Fibroblast of lung (primary cell): Measurements from ENCODE around the gene AJUBA. TPM values are rescaled to one million over a fixed set of nuclear protein-coding genes. Genes with fewer than 3 reads are reported as not detected.
A peak's percentile ranks its signal among the peaks of the same experiment; 100 is the strongest.

Source experiments
- DNase-seq, 2 donors: peaks; one replicate each; pipeline versions ENCODE4 v3.0.0 to v3.0.0-alpha.2; 2010; ENCODE audit warnings: low read depth in 2 of 2
- H2AFZ ChIP-seq: 2 replicates; pipeline ENCODE4 v1.5.1; 2012; ENCODE audit warnings: low read length, control low read depth, inconsistent platforms
- H3K27ac ChIP-seq: 2 replicates; pipeline ENCODE4 v1.5.1; 2011; ENCODE audit warnings: low read length, control low read depth; ENCODE audit not compliant: insufficient read depth
- H3K27me3 ChIP-seq: 2 replicates; pipeline ENCODE4 v1.5.1; 2011; ENCODE audit warnings: mild to moderate bottlenecking, low read length; ENCODE audit not compliant: control insufficient read depth, insufficient read depth
- H3K36me3 ChIP-seq: 2 replicates; pipeline ENCODE4 v1.5.1; 2011; ENCODE audit warnings: low read length; ENCODE audit not compliant: control insufficient read depth, insufficient read depth
- H3K4me1 ChIP-seq: 2 replicates; pipeline ENCODE4 v1.5.1; 2011; ENCODE audit warnings: low read length; ENCODE audit not compliant: control insufficient read depth, insufficient read depth; ENCODE audit errors: extremely low read depth
- H3K4me2 ChIP-seq: 2 replicates; pipeline ENCODE4 v1.5.1; 2011; ENCODE audit warnings: low read length, control low read depth; ENCODE audit not compliant: insufficient read depth; ENCODE audit errors: extremely low read depth
- H3K4me3 ChIP-seq, 4 experiments: fragments of 200-600 bp in 1 of 4; sonication (generic) in 1 of 4; replicated peaks in 1 of 4; 2 replicates each; pipeline ENCODE4 v1.5.1; 2011 to 2016; ENCODE audit warnings: low read length in 4 of 4, low read depth in 3 of 4, mild to moderate bottlenecking in 3 of 4, control low read depth in 2 of 4, inconsistent platforms in 1 of 4, mixed read lengths in 1 of 4; ENCODE audit not compliant: insufficient read depth in 1 of 4; ENCODE audit errors: control extremely low read depth in 1 of 4
- H3K79me2 ChIP-seq: 2 replicates; pipeline ENCODE4 v1.5.1; 2012; ENCODE audit warnings: mild to moderate bottlenecking, low read length, inconsistent platforms; ENCODE audit not compliant: control insufficient read depth, insufficient read depth
- H3K9ac ChIP-seq: 2 replicates; pipeline ENCODE4 v1.5.1; 2011; ENCODE audit warnings: mild to moderate bottlenecking, low read length, control low read depth; ENCODE audit not compliant: insufficient read depth
- H3K9me3 ChIP-seq: 2 replicates; pipeline ENCODE4 v1.5.1; 2012; ENCODE audit warnings: low read depth, low read length; ENCODE audit not compliant: control insufficient read depth, insufficient read depth
- H4K20me1 ChIP-seq: 2 replicates; pipeline ENCODE4 v1.5.1; 2011; ENCODE audit warnings: low read length; ENCODE audit not compliant: control insufficient read depth, insufficient read depth; ENCODE audit errors: extremely low read depth
- CTCF ChIP-seq, 2 donors: IDR thresholded peaks in 1 of 2; conservative IDR thresholded peaks in 1 of 2; 1 replicate in 1 of 2; 2 replicates in 1 of 2; pipeline ENCODE4 v1.5.1; 2011 to 2012; ENCODE audit warnings: low read length in 2 of 2, control low read depth in 1 of 2, inconsistent platforms in 1 of 2, low read depth in 1 of 2, mild to moderate bottlenecking in 1 of 2
- EZH2 ChIP-seq: IDR thresholded peaks from 2 replicates; pipeline ENCODE4 v1.5.1; 2012; ENCODE audit warnings: low read length, control low read depth, mild to moderate bottlenecking; ENCODE audit errors: missing control alignments
- polyA minus RNA-seq: library from RNA; depleted of rRNA, polyadenylated mRNA; stranded (reverse); fragments of >200 nt; gene quantifications from 2 replicates; pipeline ENCODE4 v1.2.3, GENCODE V29; 2011; ENCODE audit warnings: low replicate concordance
- polyA plus RNA-seq, 2 donors: library from polyadenylated mRNA; depleted of rRNA in 1 of 2; stranded (reverse) in 1 of 2; unstranded in 1 of 2; fragments of >200 nt; gene quantifications; 2 replicates each; pipeline ENCODE4 v1.2.1, GENCODE V29; 2011 to 2012; ENCODE audit warnings: missing spikeins in 1 of 2
- total RNA-seq: library from RNA; depleted of rRNA; stranded (reverse); fragments of >200 nt; gene quantifications from 2 replicates; pipeline ENCODE4 v1.2.1, GENCODE V29; 2014

AJUBA gene
- 57.0 and 84.9 TPM in 2 replicates for total RNA-seq
- polyA plus RNA-seq = 26.1 and 41.3 TPM in 2 replicates
- 27.2 and 39.8 TPM in 2 replicates for polyA plus RNA-seq (2012)
- 100 and 151 TPM in 2 replicates for polyA minus RNA-seq

GRCh38 chr14:22982477-22983245, at the start of gene AJUBA:
AJUBA (minus strand) TSS chr14:22982551; CDS start chr14:22982266, 285 bp downstream.
- peak within 1 kb of the TSS; percentile 74 to 87 (median 81) for H3K4me3 ChIP-seq
- no peaks in the 10 kb centered on the region for H3K9me3 ChIP-seq
- H3K9ac ChIP-seq = peak within 1 kb of the TSS; percentile 87
- H3K79me2 ChIP-seq = peaks cover 44% of the 10 kb centered on the region
- peak within 1 kb of the TSS; percentile 94 for H2AFZ ChIP-seq
- no peaks in the 10 kb centered on the region for H4K20me1 ChIP-seq
- peak within 1 kb of the TSS; percentile 97 for H3K4me2 ChIP-seq
- no peaks in the 10 kb centered on the region for H3K27me3 ChIP-seq
- peak within 1 kb of the TSS; percentile 85 for H3K27ac ChIP-seq
- DNase-seq = peak; percentile 92 to 97
- H3K4me1 ChIP-seq = peaks cover 16% of the 10 kb centered on the region
- TF ChIP-seq EZH2 = no peak
- TF ChIP-seq CTCF (conservative IDR thresholded peaks at IDR 0.05 in 1 of 2, IDR thresholded peaks at IDR 0.05 in 1 of 2; ENCODE audit: low read depth in 1 of 2, low read length in 2 of 2) = peak in 1 of 2 donors; percentile 16
- peaks cover 2% of the 10 kb centered on the region for H3K36me3 ChIP-seq

GRCh38 chr14:23030936-23031335, 48.6 kb upstream of the AJUBA start:
- H3K36me3 ChIP-seq = peaks cover 11% of the 10 kb centered on the region
- H3K79me2 ChIP-seq = peaks cover 19% of the 10 kb centered on the region
- H2AFZ ChIP-seq = no peak overlapping the region
- no peak for DNase-seq
- H3K9ac ChIP-seq = no peak overlapping the region
- H3K4me1 ChIP-seq = peaks cover 3% of the 10 kb centered on the region
- H3K4me3 ChIP-seq = no peak overlapping the region
- H3K9me3 ChIP-seq = no peaks in the 10 kb centered on the region
- H3K4me2 ChIP-seq = no peak overlapping the region
- H4K20me1 ChIP-seq = no peaks in the 10 kb centered on the region
- H3K27ac ChIP-seq = no peak overlapping the region
- H3K27me3 ChIP-seq = no peaks in the 10 kb centered on the region
- TF ChIP-seq EZH2 (no peak), CTCF (conservative IDR thresholded peaks at IDR 0.05 in 1 of 2, IDR thresholded peaks at IDR 0.05 in 1 of 2; ENCODE audit: low read depth in 1 of 2, low read length in 2 of 2) (no peak)

GRCh38 chr14:23028799-23029198, 46.4 kb upstream of the AJUBA start:
- no peaks in the 10 kb centered on the region for H3K27me3 ChIP-seq
- no peak overlapping the region for H3K9ac ChIP-seq
- H3K9me3 ChIP-seq = no peaks in the 10 kb centered on the region
- H2AFZ ChIP-seq = no peak overlapping the region
- peaks cover 3% of the 10 kb centered on the region for H3K4me1 ChIP-seq
- no peak overlapping the region for H3K27ac ChIP-seq
- no peak for TF ChIP-seq EZH2
- no peaks in the 10 kb centered on the region for H4K20me1 ChIP-seq
- H3K4me2 ChIP-seq = no peak overlapping the region
- DNase-seq = peak in 1 of 2 donors; percentile 52
- peaks cover 13% of the 10 kb centered on the region for H3K36me3 ChIP-seq
- no peak overlapping the region for H3K4me3 ChIP-seq
- peaks cover 11% of the 10 kb centered on the region for H3K79me2 ChIP-seq
